Pulmonary artery endothelial cell (primary cell): ENCODE data around the gene NTF3. TPM values are rescaled to one million over a fixed set of nuclear protein-coding genes. Genes with fewer than 3 reads are reported as not detected.
"Not testable (repeated sequence)": the region's sequence is repeated elsewhere in the genome, so short reads cannot be mapped to it uniquely, and the experiment has no call there.

Experiments
- DNase-seq: peaks from one replicate; pipeline ENCODE4 v3.0.0-alpha.2; 2011; ENCODE audit warnings: low read depth, low spot score
- total RNA-seq: library from RNA; depleted of rRNA; stranded (reverse); fragments of >200 nt; gene quantifications from 2 replicates; pipeline ENCODE4 v1.2.3, GENCODE V29; 2014

NTF3 gene
- total RNA-seq, 1 donor from 2014 or later, result 0.20 TPM

GRCh38 chr12:5525783-5526367 is 94.0 kb downstream of the NTF3 start:
- DNase-seq, result no peak

- no peak for DNase-seq
These were observed 101.5 kb downstream of the NTF3 start for GRCh38 chr12:5533368-5533767.

GRCh38 chr12:5534426-5535199 is 102.7 kb downstream of the NTF3 start:
- DNase-seq, result no peak

- no peak for DNase-seq
These were observed 103.6 kb downstream of the NTF3 start for GRCh38 chr12:5535541-5535940.

- not testable (repeated sequence) for DNase-seq
These were observed 105.2 kb downstream of the NTF3 start for GRCh38 chr12:5537026-5537615.

- DNase-seq, result no peak
These were observed 105.9 kb downstream of the NTF3 start for GRCh38 chr12:5537771-5538170.
